Hepatic stellate cell (primary cell): Measurements from ENCODE around the gene CCDC68.

Experiments
- DNase-seq: peaks from one replicate; pipeline ENCODE4 v3.0.0; 2011; ENCODE audit warnings: low spot score

The CCDC68 gene

DNA sequence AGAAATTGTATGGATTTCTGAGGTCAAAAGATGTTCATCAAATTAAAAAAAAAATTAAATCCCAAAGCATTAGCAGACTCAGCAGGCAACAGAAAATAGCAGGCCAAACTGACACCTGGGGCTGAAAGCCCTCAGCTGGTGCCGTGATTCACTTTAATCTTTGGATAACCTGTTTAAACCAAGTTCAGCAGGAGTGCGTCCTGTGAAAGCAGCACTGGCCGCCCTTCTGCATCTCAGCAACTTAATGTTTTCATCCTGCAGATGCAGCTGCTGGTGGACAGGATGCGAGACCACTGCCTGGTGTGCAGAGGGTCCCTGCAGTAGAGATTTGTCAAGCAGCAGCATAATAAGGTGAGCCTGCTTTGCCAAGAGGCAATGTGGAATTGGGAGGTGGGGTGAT lies 41.2 kb downstream of the CCDC68 start:
- no peak for DNase-seq

GRCh38 chr18:54916507-54916906 lies 42.8 kb downstream of the CCDC68 start:
- DNase-seq = no peak

DNA sequence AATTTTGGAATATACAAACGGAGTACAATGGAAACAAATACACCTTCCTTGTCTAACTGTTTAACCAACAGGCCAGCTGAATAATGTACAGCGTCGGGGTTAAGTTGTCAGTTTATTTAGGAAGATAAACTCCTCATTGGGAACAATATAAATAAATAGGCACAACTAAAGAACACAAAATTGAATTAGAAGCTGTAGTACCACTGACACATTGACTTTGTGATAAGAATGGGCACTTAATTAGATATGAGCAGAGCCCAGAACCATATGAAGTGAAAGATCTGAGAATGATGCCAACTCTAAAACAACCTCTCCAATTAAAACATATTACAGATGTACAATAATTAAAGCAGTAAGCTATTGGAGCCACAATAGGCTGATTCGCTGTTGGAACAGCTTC lies 44.4 kb downstream of the CCDC68 start:
- no peak for DNase-seq

GRCh38 chr18:54911551-54911950 lies 47.7 kb downstream of the CCDC68 start:
- no peak for DNase-seq

DNA sequence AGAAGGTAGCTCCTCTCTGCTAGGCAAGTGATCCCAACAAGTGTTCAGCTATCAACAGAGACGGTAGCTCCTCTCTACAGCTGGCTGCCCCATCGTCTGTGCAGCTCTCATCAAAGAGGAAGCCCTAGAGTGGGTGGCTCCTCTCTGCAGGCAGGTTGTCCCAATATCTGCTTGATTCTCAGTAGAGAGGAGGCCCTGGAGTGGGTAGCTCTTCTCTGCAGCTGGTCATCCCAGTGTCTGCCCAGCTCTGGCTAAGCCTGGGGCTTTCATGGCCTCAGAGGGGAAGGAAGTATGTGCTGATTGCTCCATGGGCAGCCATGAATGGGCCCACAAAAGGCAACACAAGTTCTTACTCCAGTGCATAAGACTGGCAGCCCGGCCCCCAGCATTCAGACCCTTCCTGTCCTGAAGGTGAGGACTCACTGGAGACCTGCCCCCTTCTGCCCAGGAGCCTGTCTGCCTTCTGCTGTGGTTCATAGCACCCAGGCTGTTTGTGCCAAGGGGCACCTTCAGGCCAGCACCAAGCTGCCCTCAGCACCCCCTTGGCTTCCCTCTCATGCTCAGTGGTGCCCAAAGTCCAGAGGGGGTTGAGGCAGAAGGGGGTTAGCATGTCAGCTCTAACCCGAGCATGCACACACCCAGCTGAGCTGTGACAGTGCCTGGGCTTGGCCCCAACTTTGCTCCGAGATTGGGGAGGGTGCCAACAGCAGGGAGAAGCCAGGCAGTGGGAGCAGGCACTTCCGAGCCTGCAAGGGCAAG lies 48.9 kb downstream of the CCDC68 start:
- DNase-seq = no peak

DNA sequence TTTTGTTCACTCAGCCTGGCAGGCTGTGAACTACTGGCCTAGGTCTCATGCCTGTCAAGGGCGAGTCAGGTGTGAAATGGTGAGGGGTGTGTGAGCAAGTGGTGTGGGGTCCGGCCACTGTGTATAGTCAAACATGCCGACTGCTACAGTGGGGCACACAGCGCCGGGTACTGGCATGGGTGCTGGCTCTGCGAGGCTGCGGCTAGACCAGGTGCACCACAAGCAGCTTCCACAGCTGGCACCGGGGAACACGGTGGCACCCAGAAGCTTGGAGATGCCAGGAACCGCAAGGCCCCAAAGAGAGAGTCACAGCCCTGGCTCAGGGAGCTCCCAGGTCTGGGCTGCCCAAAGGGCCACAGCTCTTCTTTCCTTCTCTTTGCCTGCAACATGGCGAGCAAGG lies 49.7 kb downstream of the CCDC68 start:
- no peak for DNase-seq

DNA sequence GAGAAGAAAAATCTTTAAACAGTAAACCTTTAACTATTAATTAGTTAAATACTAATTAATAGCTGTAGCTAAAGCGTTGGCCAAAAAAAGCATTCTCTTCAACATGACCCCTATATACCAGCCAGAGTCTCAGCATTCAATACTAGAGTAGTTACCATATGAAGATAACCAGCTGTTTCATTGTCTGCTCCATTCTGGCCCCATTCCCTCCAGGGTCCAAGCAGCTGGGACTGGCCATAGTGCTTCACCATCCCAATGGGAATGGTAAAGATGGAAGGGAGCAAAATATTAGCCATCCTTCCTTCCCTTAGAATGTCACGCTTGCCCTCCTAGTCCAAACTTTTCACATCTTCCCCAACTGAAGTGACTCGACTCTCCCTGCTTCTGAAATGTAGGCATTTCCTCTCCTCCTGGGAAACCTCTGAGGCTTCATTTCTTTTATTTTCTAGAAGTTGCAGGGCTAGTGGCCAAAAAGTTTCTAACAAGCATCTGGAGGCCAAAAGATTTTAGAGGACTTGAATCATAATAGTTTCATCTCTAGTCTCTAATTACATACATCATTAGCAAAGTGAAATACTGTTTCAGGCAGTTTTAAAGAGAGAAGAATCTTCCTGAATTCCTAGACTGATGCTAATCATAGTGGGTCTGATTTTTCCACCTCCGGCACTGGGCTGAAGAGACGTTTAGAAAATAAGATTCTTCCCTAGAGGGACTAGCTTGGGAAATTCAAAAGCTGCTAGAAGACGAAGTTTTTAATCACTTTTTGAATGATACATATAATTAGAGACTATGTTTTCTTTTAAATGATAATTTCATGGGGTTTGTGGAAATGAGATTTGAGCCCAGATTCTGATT lies 52.7 kb downstream of the CCDC68 start:
- DNase-seq = no peak

DNA sequence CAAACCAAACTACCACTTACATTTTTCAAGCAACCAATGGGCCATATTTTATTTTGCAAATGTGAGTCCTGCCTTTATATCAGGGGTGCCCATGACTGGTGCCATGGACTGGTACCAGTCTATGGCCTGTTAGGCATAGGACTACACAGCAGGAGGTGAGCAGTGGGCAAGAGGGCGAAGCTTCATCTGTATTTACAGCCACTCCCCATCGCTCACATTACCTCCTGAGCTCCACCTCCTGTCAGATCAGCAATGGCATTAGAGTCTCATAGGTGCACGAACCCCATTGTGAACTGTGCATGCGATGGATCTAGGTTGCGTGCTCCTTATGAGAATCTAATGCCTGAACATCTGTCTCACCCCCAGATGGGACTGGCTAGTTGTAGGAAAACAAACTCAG lies 53.6 kb downstream of the CCDC68 start:
- no peak for DNase-seq

DNA sequence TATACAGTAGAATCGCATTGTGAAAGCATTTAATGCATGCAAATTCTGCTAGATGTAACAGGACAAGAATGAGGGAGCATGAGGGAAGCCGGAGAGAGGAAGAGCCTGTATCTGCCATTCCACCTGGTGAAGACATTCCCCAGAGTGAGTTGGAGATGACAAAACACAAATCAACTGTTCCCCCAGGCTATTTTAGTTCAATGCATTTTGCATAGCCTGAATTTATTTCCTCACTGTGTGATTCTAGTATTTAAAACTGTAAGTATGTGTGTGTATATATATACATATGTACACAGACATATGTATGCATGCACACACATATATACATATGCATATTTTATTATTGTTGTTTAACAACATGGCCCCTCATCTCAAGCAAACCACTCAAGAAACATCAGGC lies 54.7 kb downstream of the CCDC68 start:
- no peak for DNase-seq

- DNase-seq = no peak
These were observed 59.0 kb downstream of the CCDC68 start for GRCh38 chr18:54900290-54900689.

GRCh38 chr18:54899500-54899899 lies 59.8 kb downstream of the CCDC68 start:
- DNase-seq = no peak

DNA sequence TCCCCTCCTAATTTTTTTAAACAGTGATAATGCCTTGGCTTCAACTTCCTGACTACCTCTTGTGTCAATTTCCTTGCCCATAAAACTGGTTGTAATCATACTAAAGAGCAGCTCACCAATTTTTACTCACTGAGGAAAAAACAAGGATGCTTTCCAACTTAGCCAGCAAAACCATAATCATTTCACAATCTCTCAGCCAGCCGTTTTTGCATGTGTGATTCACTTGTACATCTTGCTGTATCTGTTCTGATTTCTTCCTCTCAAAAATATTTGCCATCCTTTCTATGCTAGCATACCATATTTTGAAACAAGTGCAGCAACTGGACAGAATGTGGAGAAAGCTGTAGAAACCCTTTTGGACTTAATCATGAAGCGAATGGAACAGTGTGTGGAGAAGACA lies 70.3 kb downstream of the CCDC68 start:
- peak; percentile 5 for DNase-seq

DNA sequence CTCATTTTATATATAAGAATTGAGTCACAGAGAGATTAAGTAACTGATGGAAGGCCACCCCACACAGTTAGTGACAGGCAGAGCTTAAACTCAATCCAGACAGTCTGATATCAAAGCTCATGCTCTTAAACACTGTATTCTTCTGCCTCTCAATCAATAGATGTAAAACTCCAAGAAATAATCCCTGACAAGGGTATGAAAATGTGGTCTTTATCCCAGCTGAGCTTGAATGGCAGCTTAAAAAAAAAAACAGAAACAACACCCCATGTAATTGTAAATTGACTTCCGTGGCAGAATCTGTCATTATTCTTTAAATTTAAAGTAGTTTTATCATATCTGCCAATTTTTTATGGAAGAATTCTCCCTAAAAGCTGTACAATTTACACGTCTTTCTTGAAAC lies 70.9 kb downstream of the CCDC68 start:
- DNase-seq = no peak

- no peak for DNase-seq
These were observed 75.3 kb downstream of the CCDC68 start for GRCh38 chr18:54883816-54884604.

DNA sequence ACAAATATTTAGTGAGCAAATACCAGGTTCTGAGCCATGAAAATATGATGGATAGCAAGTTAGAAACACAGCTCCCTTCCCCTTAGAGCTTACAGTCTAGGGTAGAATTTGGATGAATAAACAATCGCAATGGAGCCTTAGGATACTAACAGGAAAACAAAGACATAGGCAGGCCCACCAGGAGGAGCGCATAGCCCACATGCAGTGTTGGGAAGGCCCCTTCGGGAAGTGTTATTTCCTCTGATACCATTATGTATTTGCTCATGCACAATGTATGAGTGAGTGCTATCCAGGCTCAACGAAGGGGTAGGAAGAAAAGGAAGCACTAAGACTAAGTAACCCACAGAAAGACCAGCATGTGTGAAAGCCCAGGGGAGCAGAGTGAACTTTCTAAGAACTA lies 76.9 kb downstream of the CCDC68 start:
- no peak for DNase-seq

DNA sequence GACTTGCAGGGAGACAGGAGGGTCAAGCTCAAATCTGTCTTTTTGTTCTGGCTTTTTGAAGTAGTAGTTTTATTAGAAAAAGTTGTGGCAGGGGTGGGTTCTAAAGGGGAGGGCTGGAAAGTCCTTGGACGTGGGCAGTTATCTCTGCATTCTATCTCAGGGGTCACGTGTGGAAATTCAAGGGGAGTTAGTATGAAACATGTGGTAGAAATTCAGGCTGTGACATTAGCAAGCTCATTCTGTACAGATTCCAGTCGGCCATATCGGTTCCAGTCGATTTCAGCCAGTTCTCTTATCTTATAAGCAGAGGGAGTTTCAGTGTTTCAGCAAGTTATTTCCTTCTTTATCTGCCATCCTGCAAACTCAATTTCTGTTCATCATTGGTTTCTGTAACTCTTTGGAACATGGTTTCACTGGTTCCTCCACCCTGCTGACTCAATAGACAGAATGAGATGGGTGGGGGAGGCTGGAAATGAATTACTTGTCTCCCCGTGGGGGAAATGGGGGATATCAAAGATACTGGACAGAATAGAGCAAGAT lies 78.0 kb downstream of the CCDC68 start:
- DNase-seq = no peak

GRCh38 chr18:54880395-54881105 lies 78.7 kb downstream of the CCDC68 start:
- peak; percentile 5 for DNase-seq

DNA sequence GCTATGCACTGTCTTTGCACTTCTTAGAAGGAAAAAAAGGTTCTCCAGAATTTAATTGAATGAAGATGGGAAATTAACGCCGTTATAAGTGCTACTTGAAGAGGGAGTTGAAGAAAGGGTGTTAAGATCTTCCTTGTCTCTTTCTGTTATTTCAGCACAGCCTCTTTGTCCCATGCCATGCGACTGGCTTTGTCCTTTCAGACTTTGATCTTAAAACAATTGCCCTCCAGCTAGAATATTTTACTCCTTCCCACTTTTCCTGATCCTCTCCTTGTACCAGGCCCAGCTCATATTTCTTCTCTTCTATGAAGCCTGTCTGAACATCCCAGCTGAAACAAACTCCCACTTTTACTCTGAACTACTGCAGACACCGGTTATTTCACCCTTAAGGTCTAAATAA lies 79.6 kb downstream of the CCDC68 start:
- no peak for DNase-seq

- DNase-seq = no peak
These were observed 80.5 kb downstream of the CCDC68 start for GRCh38 chr18:54878659-54879358.

GRCh38 chr18:54878159-54878622 lies 81.1 kb downstream of the CCDC68 start:
- no peak for DNase-seq

- DNase-seq = no peak
These were observed 82.2 kb downstream of the CCDC68 start for GRCh38 chr18:54877076-54877475.
